SK-N-MC (cell line): ENCODE results near the gene SCAF8.

Experiments
- EZH2 ChIP-seq: fragments of 200-600 bp; sonication (generic); IDR thresholded peaks from one replicate; pipeline ENCODE4 v1.6.1; 2017; ENCODE audit warnings: antibody characterized with exemption
- POLR2AphosphoS5 ChIP-seq: IDR thresholded peaks from 2 replicates; pipeline ENCODE4 v1.6.1; 2012; ENCODE audit warnings: mild to moderate bottlenecking, low read depth, low read length, borderline replicate concordance

DNA sequence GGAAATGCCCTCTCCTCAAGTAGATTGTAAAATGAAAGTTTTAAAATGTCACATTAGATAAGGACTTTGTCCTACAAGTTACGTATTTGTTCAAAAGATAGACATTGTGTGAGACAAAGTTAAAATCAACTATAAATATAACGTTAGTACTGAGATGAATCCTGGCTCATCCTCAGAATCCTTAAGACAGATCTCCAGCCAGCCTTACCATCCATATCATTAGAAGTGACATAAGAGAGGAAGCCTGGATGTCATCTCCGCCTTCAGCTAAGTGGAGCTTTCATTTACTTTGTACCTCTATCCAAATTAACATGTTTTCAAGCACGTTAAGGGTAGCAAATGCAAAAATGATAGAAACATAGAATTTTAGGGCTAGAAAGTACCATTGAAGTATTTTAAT is 59.1 kb downstream of the SCAF8 start:
- TF ChIP-seq EZH2 (no peak), POLR2AphosphoS5 (no peak)
